ENCODE measurements around the gene CLCN7. TPM values are rescaled to one million over a fixed set of nuclear protein-coding genes. Genes with fewer than 3 reads are reported as not detected.

CLCN7 gene
- total RNA-seq, 1 experiment from 2014 or later, result 64.0 TPM

GRCh38 chr16:1424028-1424427, 50.8 kb downstream of the CLCN7 start:
- H3K9me3 ChIP-seq (ENCODE audit: control insufficient read depth in 1 of 2, insufficient read depth in 1 of 2, low read depth in 1 of 2, low read length in 2 of 2), result no peaks in the 10 kb centered on the region
- ChIA-PET CTCF (no interaction called here), POLR2A (no interaction called here), RAD21 (ENCODE audit: low non-redundant PET in 1 of 2, low total read pairs in 2 of 2, uncharacterized antibody in 2 of 2, unreplicated experiment in 2 of 2) (no interaction called here)
- peaks cover 4 to 26% of the 10 kb centered on the region in 2 experiments; a peak in 3 of 4 replicates for H3K4me1 ChIP-seq (ENCODE audit: control insufficient read depth in 1 of 2, insufficient read depth in 2 of 2, low read length in 2 of 2)
- no peaks in the 10 kb centered on the region for H3K36me3 ChIP-seq (ENCODE audit: control insufficient read depth in 1 of 2, insufficient read depth in 2 of 2, low read length in 2 of 2)
- no peak for ATAC-seq
- H2AFZ ChIP-seq (ENCODE audit: low read depth, low read length, poor library complexity, severe bottlenecking), result no peak overlapping the region
- H3K4me2 ChIP-seq (ENCODE audit: low read length), result no peak overlapping the region
- H3K9me2 ChIP-seq (ENCODE audit: insufficient read depth), result no peaks in the 10 kb centered on the region
- H3K4me3 ChIP-seq (replicated peaks in 1 of 2; ENCODE audit: low read depth in 1 of 2, low read length in 2 of 2), result no peak overlapping the region
- no peak overlapping the region for H3K9ac ChIP-seq (ENCODE audit: low read length)
- H3K79me2 ChIP-seq (ENCODE audit: insufficient read depth, low read length), result peaks cover 15% of the 10 kb centered on the region
- no peak for DNase-seq (ENCODE audit: low read depth, low spot score)
- H4K20me1 ChIP-seq (ENCODE audit: insufficient read depth), result no peaks in the 10 kb centered on the region
- no peak overlapping the region for H3K27ac ChIP-seq (ENCODE audit: low read depth, low read length)
- intact Hi-C loops (cut with micrococcal nuclease), result no loop called here
- no TSS peak for BruUV-seq (replicated peaks)
- no peaks in the 10 kb centered on the region for H3K27me3 ChIP-seq (ENCODE audit: insufficient read depth, low read length)
- TF ChIP-seq YY1 (IDR thresholded peaks at IDR 0.05; ENCODE audit: extremely low read depth, insufficient replicate concordance, low read depth, low read length) (no peak), POLR2AphosphoS5 (IDR thresholded peaks at IDR 0.05; ENCODE audit: low read depth, low read length) (no peak), RAD21 (IDR thresholded peaks at IDR 0.05; ENCODE audit: low read depth) (no peak), ZFX (IDR thresholded peaks at IDR 0.05) (no peak), CBX3 (IDR thresholded peaks at IDR 0.05; ENCODE audit: low read depth) (no peak), SP1 (IDR thresholded peaks at IDR 0.05; ENCODE audit: low read depth) (no peak), ELF1 (IDR thresholded peaks at IDR 0.05; ENCODE audit: borderline replicate concordance, low read depth) (no peak), CEBPB (IDR thresholded peaks at IDR 0.05; ENCODE audit: low read depth) (no peak), ATF3 (IDR thresholded peaks at IDR 0.05) (no peak), MAX (IDR thresholded peaks at IDR 0.05) (no peak), SIN3A (IDR thresholded peaks at IDR 0.05; ENCODE audit: low read depth) (no peak), CTCF (IDR thresholded peaks at IDR 0.05 in 2 of 3, conservative IDR thresholded peaks at IDR 0.05 in 1 of 3; ENCODE audit: borderline replicate concordance in 1 of 3, insufficient read depth in 1 of 3, low read depth in 2 of 3, low read length in 2 of 3) (no peak), EZH2 (IDR thresholded peaks at IDR 0.05) (no peak), POLR2A (IDR thresholded peaks at IDR 0.05; ENCODE audit: borderline replicate concordance, extremely low read depth, insufficient read depth, insufficient read length) (no peak), REST (IDR thresholded peaks at IDR 0.05; ENCODE audit: low read depth) (no peak), ZNF274 (IDR thresholded peaks at IDR 0.05; ENCODE audit: low read depth, low read length) (no peak), EZH2phosphoT487 (IDR thresholded peaks at IDR 0.05; ENCODE audit: borderline replicate concordance) (no peak), ZBTB33 (IDR thresholded peaks at IDR 0.05; ENCODE audit: extremely low read depth, insufficient replicate concordance, low read length) (no peak), JUND (IDR thresholded peaks at IDR 0.05) (no peak)
